ENCODE results near the gene GPR31. TPM values are rescaled to one million over a fixed set of nuclear protein-coding genes. Genes with fewer than 3 reads are reported as not detected.

GPR31 gene
- total RNA-seq, 1 experiment from 2014 or later: not detected

GRCh38 chr6:167161851-167162467 is 4.2 kb upstream of the GPR31 start:
- CTCF ChIA-PET: no interaction called here
- POLR2A ChIA-PET (ENCODE audit: unreplicated experiment): no interaction called here
- DNase-seq: no peak
- Histone ChIP-seq H4K20me1 (ENCODE audit: insufficient read depth) (no peaks in the 10 kb centered on the region), H3K36me3 (ENCODE audit: low read depth) (no peaks in the 10 kb centered on the region), H3K79me2 (ENCODE audit: low read depth) (no peaks in the 10 kb centered on the region), H3K4me1 (replicated peaks; ENCODE audit: insufficient read depth) (no peaks in the 10 kb centered on the region), H3K4me3 (no peak overlapping the region), H3K27me3 (ENCODE audit: insufficient read depth, low read depth) (peaks cover 98% of the 10 kb centered on the region), H3K9me2 (ENCODE audit: insufficient read depth) (no peaks in the 10 kb centered on the region), H3K9me3 (ENCODE audit: insufficient read depth, low read depth) (no peaks in the 10 kb centered on the region), H3K27ac (no peak overlapping the region), H2AFZ (no peak overlapping the region), H3K4me2 (no peak overlapping the region), H3F3A (ENCODE audit: insufficient read depth, low read depth) (no peaks in the 10 kb centered on the region)
- intact Hi-C loops (cut with micrococcal nuclease; ENCODE audit: unreplicated experiment): no loop called here
- BruUV-seq (replicated peaks): no TSS peak
- TF ChIP-seq EZH2 (IDR thresholded peaks at IDR 0.05; ENCODE audit: low read depth) (no peak), CTCF (conservative IDR thresholded peaks at IDR 0.05) (no peak)

GRCh38 chr6:167157414-167157813 is 366 bp downstream of the GPR31 start:
- POLR2A ChIA-PET (ENCODE audit: unreplicated experiment): no interaction called here
- TF ChIP-seq CTCF (conservative IDR thresholded peaks at IDR 0.05) (no peak), EZH2 (IDR thresholded peaks at IDR 0.05; ENCODE audit: low read depth) (no peak)
- Histone ChIP-seq H3K4me1 (replicated peaks; ENCODE audit: insufficient read depth) (no peaks in the 10 kb centered on the region), H3K9me3 (ENCODE audit: insufficient read depth, low read depth) (no peaks in the 10 kb centered on the region), H3K9me2 (ENCODE audit: insufficient read depth) (no peaks in the 10 kb centered on the region), H3K36me3 (ENCODE audit: low read depth) (no peaks in the 10 kb centered on the region), H3K27ac (no peak overlapping the region), H3K27me3 (ENCODE audit: insufficient read depth, low read depth) (peaks cover 98% of the 10 kb centered on the region), H4K20me1 (ENCODE audit: insufficient read depth) (no peaks in the 10 kb centered on the region), H3F3A (ENCODE audit: insufficient read depth, low read depth) (no peaks in the 10 kb centered on the region), H3K4me2 (no peak overlapping the region), H3K79me2 (ENCODE audit: low read depth) (no peaks in the 10 kb centered on the region), H3K4me3 (no peak overlapping the region), H2AFZ (no peak overlapping the region)
- DNase-seq: no peak
- CTCF ChIA-PET: no interaction called here
- intact Hi-C loops (cut with micrococcal nuclease; ENCODE audit: unreplicated experiment): no loop called here
- no TSS peak for BruUV-seq (replicated peaks)

- Histone ChIP-seq H4K20me1 (ENCODE audit: insufficient read depth) (no peaks in the 10 kb centered on the region), H3K36me3 (ENCODE audit: low read depth) (no peaks in the 10 kb centered on the region), H3K9me3 (ENCODE audit: insufficient read depth, low read depth) (no peaks in the 10 kb centered on the region), H3K4me3 (no peak overlapping the region), H3K27me3 (ENCODE audit: insufficient read depth, low read depth) (peaks cover 99% of the 10 kb centered on the region), H3K4me2 (no peak overlapping the region), H3F3A (ENCODE audit: insufficient read depth, low read depth) (no peaks in the 10 kb centered on the region), H3K4me1 (replicated peaks; ENCODE audit: insufficient read depth) (no peaks in the 10 kb centered on the region), H3K79me2 (ENCODE audit: low read depth) (no peaks in the 10 kb centered on the region), H2AFZ (no peak overlapping the region), H3K9me2 (ENCODE audit: insufficient read depth) (no peaks in the 10 kb centered on the region), H3K27ac (no peak overlapping the region)
- no TSS peak for BruUV-seq (replicated peaks)
- intact Hi-C loops (cut with micrococcal nuclease; ENCODE audit: unreplicated experiment): no loop called here
- POLR2A ChIA-PET (ENCODE audit: unreplicated experiment): no interaction called here
- CTCF ChIA-PET: no interaction called here
- DNase-seq: no peak
- TF ChIP-seq CTCF (conservative IDR thresholded peaks at IDR 0.05) (no peak), EZH2 (IDR thresholded peaks at IDR 0.05; ENCODE audit: low read depth) (no peak)
Observed at GRCh38 chr6:167154895-167155294, 2.9 kb downstream of the GPR31 start.
